HG03442 (cell line): ENCODE measurements around the gene VAC14.

ENCODE experiments used
- ATAC-seq: cut with Tn5 transposase; IDR thresholded peaks from one replicate; pipeline ENCODE4 v1.9.1; 2021; ENCODE audit warnings: mild to moderate bottlenecking, moderate library complexity; ENCODE audit not compliant: unreplicated experiment

The VAC14 gene

DNA sequence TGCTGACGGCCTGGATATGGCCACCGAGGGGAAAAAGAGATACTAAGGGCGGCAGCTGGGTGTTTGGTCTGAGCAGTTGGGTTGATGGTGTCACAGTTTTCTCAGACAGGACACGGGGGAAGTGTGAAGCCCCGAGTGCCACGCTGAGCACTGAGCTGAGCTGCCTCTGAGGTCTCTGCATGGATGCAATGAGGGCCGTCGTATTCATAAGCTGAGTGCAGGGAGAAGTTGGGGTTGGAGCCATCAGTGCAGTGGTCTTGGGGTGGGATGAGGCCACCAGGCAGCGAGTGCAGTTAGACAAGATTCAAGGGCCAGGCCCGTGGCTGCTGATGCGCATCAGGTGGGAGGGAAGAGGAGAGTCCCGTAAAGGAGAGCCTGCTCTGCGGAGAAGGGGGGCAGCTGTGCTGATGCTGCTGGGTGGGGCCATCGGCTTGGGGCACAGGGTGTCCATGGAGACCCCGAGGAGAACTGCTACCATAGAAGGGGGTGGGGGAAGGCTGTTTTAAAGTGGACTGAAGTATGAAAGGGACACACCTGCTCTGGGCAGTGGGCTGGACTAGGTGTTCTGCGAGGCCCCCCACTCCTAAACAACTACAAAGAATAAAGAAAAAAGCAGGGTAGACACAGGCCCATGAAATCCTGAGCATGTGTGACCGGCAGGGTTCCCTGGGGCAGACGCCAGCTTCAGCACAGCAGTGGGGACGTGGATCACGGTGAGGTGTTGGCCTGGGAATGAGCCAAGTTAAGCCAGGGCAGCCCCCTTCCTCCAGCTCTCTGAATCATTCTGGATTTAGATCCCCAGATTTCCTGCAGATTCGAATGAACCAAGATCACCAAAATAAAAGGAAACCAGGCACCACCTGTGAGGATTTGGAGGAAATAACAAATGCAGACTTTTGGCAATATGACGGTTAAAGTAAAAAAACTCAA, 134.9 kb downstream of the VAC14 start:
- no peak for ATAC-seq

GRCh38 chr16:70665113-70665694, 135.8 kb downstream of the VAC14 start:
- ATAC-seq = no peak

DNA sequence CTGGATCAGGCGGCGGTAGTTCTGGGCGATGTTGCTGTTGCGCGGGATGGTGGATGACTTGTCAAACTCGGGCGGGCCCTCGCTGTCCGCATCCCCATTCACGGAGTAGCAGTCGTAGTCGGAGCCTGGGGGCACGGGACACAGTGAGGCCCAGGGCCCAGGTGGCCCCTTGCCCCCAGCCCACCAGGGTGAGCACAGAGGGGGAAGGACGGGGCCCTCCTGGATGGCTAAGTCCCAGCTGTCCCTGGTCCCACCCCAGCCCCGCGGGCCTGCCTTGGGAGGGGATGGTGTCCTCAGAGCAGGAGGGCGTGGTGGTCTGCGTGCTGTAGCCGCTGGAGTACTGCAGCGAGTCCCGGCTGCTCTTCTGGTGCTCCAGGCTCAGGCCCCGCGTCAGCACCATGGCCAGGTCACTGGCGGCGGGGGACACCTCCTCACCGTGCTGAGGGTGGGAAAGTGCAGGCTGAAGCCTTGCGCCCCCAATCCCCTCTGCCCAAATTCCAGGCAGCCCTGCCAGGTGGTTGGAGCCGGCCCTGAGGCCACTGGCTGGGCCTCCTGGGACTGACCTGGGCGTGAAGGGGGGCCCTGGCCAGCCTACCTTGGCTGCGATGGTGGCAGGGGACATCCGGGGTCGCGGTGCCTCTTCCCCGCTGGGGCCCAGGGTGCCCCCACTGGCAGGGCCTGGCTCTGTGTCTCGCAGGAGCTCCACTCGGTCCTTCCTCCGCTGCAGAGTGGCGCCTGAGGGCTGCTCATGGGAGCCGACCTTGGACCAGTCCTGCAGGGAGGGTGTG, 136.4 kb downstream of the VAC14 start:
- no peak for ATAC-seq

DNA sequence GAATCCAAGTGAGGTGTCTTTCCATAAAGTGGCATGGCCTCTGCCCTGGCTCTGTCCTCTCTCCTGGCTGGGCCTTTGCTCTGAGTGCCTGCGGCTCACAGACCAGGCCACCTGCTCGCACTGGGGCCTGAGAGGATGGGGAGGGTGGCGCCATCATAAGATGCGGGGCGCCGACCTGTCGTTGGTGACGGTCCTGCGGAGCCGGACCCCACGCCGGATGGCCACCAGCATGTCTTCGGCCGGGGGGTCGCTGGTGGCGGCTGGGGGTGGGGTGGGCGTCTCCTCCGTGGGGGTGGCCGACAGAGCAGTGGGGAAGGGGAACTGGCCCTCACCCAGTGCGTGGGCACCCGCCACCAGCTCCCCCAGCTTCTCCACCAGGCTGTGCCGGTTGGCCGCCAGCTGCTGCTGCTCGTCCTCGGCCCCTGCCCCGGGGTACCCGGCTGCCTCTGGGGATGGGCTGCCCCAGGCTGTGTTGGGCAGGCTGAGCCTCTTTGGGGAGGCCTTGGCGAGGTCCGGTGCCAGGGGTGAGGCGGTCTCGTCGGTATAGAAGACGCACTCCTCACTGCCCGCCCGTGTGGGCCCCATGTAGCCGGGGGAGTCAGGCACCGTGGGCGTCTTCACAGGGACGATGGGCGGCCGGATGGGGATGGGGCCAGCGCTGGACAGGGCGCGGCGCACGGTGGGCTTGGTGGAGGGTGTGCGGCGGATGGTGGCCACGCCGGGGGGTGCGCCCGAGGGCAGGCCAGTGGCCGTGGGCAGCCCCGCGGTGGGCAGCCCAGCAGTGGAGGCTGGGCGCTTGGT, 137.2 kb downstream of the VAC14 start:
- no peak for ATAC-seq

GRCh38 chr16:70662991-70663523, 137.9 kb downstream of the VAC14 start:
- ATAC-seq = no peak

DNA sequence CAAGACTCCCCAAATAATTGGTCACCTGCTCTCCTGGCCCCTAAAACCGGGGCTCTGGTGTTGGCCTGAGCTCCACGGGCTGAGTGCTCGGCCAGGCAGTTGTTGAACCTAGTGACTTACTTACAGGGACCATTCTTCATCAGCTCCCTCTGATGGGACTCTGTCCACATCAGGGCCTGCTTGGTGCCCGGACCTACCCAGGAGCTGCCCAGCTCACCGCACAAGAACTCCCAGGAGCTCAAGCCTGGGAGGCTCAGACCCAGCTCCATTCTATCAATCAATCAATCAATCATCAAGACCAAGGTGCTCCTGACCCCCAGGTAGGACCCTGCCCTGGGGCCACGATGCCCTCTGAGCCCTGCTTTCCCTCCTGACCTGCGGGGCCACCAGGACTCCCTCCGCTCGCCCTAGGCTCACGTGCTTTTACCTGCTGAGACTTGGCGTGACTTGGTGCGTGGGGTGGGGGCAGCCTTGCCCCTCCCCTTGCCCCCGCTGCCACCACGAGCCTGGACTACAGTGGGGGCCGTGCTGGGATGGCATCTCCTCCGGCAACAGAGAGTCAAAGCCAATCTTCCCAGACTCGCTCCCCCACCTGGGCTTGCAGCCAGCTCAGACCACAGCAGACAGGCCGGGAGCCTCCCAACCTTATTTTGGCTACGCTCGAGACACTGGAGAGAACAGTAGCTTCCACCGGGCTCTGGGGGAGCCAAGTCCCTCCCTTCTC, 138.9 kb downstream of the VAC14 start:
- no peak for ATAC-seq

- ATAC-seq = no peak
Observed at GRCh38 chr16:70661534-70661917, 139.4 kb downstream of the VAC14 start.

GRCh38 chr16:70660672-70661350, 140.1 kb downstream of the VAC14 start:
- ATAC-seq = no peak

- no peak for ATAC-seq
Observed at GRCh38 chr16:70659953-70660671, 140.8 kb downstream of the VAC14 start.

- ATAC-seq = no peak
Observed at GRCh38 chr16:70659546-70659945, 141.4 kb downstream of the VAC14 start.

- ATAC-seq = no peak
Observed at GRCh38 chr16:70658921-70659320, 142.0 kb downstream of the VAC14 start.

DNA sequence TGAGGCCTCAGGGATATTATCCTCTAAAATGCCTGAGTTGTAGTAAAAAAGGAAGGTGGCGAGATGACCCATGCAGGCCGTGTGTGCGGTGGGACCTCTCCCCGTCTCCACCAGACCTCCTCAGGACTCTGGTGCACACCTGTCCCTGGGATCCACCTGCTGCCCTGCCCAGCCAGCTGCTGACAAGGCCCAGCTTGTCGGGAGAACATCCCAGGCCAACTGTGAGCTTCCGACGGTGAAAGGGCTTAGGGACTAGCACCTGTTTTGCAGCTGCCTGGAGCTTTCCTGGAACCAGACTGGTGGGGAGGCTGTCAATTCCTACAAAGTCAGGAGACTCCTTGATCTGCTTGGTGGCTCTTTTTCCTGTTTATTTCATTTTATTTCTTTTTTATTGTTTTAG, 143.0 kb downstream of the VAC14 start:
- no peak for ATAC-seq

DNA sequence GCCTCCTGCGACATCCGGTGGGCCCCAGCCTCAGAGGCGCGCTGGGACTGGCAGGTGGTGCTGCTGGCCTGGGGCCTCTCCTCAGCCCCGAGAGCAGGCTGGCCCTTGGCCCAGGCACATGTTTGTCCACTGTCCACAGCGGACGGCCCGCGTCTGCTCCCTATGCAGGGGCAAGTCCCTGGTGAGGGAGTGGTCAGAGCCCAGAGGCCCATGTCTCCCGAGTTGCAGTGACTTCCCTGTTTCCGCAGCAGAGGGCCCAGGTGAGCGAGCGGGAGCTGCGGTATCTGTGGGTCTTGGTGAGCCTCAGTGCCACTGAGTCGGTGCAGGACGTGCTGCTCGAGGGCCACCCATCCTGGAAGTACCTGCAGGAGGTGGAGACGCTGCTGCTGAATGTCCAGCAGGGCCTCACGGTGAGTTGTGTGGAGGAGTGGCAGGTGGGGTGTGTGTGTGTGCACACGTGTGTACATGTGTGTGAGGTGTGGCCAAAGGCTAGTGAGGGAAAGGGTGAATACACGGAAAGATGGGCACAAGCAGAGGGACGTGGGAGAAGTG, 144.2 kb downstream of the VAC14 start:
- no peak for ATAC-seq

DNA sequence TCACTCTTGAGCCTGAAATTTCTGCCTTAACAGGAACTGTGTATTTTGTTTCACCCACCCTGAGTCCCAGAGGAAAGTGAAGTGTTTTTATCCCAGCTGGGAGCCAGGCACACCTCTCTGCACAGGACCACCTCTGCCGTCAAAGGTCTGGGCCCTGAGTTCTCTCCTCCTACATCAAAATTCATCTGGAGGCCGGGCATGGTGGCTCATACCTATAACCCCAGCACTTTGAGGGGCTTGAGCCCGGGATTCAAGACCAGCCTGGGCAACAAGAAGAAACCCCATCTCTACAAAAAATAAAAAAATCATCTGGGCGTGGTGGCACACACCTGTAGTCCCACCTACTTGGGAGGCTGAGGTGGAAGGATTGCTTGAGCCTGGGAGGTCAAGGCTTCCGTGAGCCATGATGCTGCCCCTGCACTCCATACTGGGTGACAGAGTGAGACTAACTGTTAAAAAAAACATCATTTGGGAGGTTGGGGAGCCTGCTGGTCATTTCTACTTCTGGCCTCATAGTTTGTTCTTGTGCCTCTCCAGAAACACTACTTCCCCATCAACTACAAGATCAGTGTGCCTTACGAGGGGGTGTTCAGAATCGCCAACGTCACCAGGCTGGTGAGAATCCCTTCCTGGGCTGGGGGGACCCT, 144.8 kb downstream of the VAC14 start:
- ATAC-seq = no peak

DNA sequence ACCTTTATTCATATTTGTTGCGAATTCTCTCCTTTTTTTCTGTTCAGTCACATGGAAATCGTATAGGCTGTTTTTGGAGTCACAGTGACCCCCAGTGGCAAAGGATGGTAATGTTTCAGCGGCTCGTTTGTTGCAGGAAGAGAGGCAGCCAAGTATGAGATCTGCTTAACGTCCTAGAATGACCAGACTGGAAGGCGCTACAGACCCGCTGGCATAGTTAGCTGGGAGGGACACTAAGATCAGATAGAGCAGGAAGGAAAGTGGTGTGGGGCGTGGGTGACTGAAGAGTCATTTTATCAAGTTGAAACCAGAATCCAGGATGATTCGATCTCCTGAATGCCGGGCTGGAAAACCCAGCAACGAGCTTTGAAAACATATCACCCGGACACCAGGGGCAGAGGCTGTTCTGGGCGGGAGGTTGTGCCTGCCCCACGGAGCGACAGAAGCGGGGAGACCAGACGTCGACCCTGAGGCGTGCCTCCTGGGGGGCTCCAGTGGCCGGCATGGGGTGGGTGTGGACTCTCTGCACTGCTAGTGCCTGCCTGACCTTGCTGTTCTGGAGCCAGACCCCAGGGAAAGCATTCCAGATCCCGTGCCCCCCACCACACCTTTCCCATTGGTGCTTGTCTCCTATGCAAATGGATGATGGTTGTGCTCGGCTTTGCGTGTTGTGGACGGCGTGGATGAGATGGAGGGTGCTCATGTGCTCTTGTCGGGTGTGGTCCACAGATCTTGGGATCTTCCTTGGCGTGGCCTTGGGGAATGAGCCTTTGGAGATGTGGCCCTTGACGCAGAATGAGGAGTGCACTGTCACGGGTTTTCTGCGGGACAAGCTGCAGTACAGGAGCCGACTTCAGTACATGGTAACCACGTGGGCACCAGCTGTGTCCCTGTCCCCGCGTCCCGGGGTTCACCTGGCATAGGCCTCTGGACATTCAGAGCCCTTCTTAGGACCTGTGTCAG, 146.9 kb downstream of the VAC14 start:
- no peak for ATAC-seq

GRCh38 chr16:70653406-70653805, 147.6 kb downstream of the VAC14 start:
- ATAC-seq = no peak

DNA sequence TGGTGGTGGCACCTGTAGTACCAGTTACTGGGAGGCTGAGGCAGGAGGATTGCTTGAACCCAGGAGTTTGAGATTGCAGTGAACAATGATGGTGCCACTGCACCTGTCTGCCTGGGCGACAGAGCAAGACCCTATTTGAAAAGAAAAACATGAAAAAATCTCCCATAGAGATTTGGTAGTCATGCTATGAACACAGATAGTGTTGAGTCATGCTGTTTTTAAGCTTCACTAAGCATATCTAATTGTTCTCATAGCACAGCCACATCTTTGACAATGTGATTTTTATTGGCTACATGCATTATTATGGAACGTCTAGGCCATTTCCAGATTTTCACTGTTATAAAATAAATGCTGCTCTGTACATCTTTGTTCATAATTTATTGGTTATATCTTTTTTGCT, 148.6 kb downstream of the VAC14 start:
- no peak for ATAC-seq
